Mesodermal cell (in vitro differentiated cells): Measurements from ENCODE around the gene NPPB.

Experiments
- H3K27ac ChIP-seq: 2 replicates; pipeline ENCODE4 v1.7.0; 2013; ENCODE audit warnings: mild to moderate bottlenecking, low read depth, low read length, moderate library complexity; ENCODE audit not compliant: severe bottlenecking
- H3K36me3 ChIP-seq: 2 replicates; pipeline ENCODE4 v1.7.1; 2013; ENCODE audit warnings: mild to moderate bottlenecking, low read length, moderate library complexity; ENCODE audit not compliant: control insufficient read depth, insufficient read depth
- H3K4me1 ChIP-seq: one replicate; pipeline ENCODE4 v1.7.1; 2013; ENCODE audit warnings: mild to moderate bottlenecking, low read length; ENCODE audit not compliant: insufficient read depth, control insufficient read depth, poor library complexity, severe bottlenecking
- H3K4me3 ChIP-seq: 2 replicates; pipeline ENCODE4 v1.7.0; 2013; ENCODE audit warnings: low read length, control low read depth, mild to moderate bottlenecking; ENCODE audit not compliant: insufficient read depth, poor library complexity, severe bottlenecking; ENCODE audit errors: extremely low read depth
- H3K9me3 ChIP-seq: 2 replicates; pipeline ENCODE4 v1.7.1; 2013; ENCODE audit warnings: mild to moderate bottlenecking, low read length, moderate library complexity; ENCODE audit not compliant: control insufficient read depth
- WGBS, 2 experiments: methylation state at CpG; one replicate each; pipeline ENCODE4 v1.1.5; 2013; ENCODE audit warnings: missing lambda C conversion rate in 2 of 2; ENCODE audit not compliant: insufficient coverage in 2 of 2; 5-methylcytosine and 5-hydroxymethylcytosine counted together

NPPB gene

GRCh38 chr1:11880911-11881748, 22.4 kb upstream of the NPPB start:
- H3K36me3 ChIP-seq, result no peaks in the 10 kb centered on the region
- H3K27ac ChIP-seq, result no peak overlapping the region
- H3K9me3 ChIP-seq, result no peaks in the 10 kb centered on the region
- WGBS, 2 experiments, result 78 to 86% methylated on average over 5 to 8 of the region's 10 CpGs
- peaks cover 4% of the 10 kb centered on the region for H3K4me1 ChIP-seq
- H3K4me3 ChIP-seq, result no peak overlapping the region

- Histone ChIP-seq H3K27ac (no peak overlapping the region), H3K9me3 (no peaks in the 10 kb centered on the region), H3K36me3 (no peaks in the 10 kb centered on the region), H3K4me3 (no peak overlapping the region), H3K4me1 (peaks cover 4% of the 10 kb centered on the region)
- 78 to 92% methylated on average over 9 to 10 of the region's 12 CpGs for WGBS, 2 experiments
Observed at GRCh38 chr1:11880181-11880575, 21.4 kb upstream of the NPPB start.

- 89 to 90% methylated on average over 21 to 25 of the region's 28 CpGs for WGBS, 2 experiments
- H3K36me3 ChIP-seq, result no peaks in the 10 kb centered on the region
- no peak overlapping the region for H3K27ac ChIP-seq
- no peaks in the 10 kb centered on the region for H3K9me3 ChIP-seq
- H3K4me3 ChIP-seq, result no peak overlapping the region
- peaks cover 4% of the 10 kb centered on the region for H3K4me1 ChIP-seq
Observed at GRCh38 chr1:11879311-11880180, 20.8 kb upstream of the NPPB start.

- H3K36me3 ChIP-seq, result no peaks in the 10 kb centered on the region
- H3K4me3 ChIP-seq, result no peak overlapping the region
- WGBS, 2 experiments, result 86 to 87% methylated on average over 6 of the region's 6 CpGs
- H3K9me3 ChIP-seq, result no peaks in the 10 kb centered on the region
- H3K4me1 ChIP-seq, result peaks cover 4% of the 10 kb centered on the region
- no peak overlapping the region for H3K27ac ChIP-seq
Observed at GRCh38 chr1:11878891-11879190, 20.1 kb upstream of the NPPB start.

GRCh38 chr1:11878081-11878890, 19.5 kb upstream of the NPPB start:
- H3K9me3 ChIP-seq, result no peaks in the 10 kb centered on the region
- no peak overlapping the region for H3K4me3 ChIP-seq
- WGBS, 2 experiments, result 91 to 94% methylated on average over 31 of the region's 31 CpGs
- H3K27ac ChIP-seq, result no peak overlapping the region
- H3K4me1 ChIP-seq, result peaks cover 4% of the 10 kb centered on the region
- H3K36me3 ChIP-seq, result no peaks in the 10 kb centered on the region

GRCh38 chr1:11877074-11877473, 18.3 kb upstream of the NPPB start:
- Histone ChIP-seq H3K4me3 (no peak overlapping the region), H3K36me3 (no peaks in the 10 kb centered on the region), H3K9me3 (no peaks in the 10 kb centered on the region), H3K4me1 (no peaks in the 10 kb centered on the region), H3K27ac (no peak overlapping the region)
- 63% methylated on average over 3 of the region's 6 CpGs; no CpG with 5 or more reads in 1 of the 2 experiments for WGBS, 2 experiments

- no peak overlapping the region for H3K27ac ChIP-seq
- WGBS, 2 experiments, result 84 to 89% methylated on average over 8 to 10 of the region's 10 CpGs
- no peaks in the 10 kb centered on the region for H3K9me3 ChIP-seq
- no peak overlapping the region for H3K4me3 ChIP-seq
- H3K4me1 ChIP-seq, result no peaks in the 10 kb centered on the region
- no peaks in the 10 kb centered on the region for H3K36me3 ChIP-seq
Observed at GRCh38 chr1:11875094-11875493, 16.3 kb upstream of the NPPB start.

DNA sequence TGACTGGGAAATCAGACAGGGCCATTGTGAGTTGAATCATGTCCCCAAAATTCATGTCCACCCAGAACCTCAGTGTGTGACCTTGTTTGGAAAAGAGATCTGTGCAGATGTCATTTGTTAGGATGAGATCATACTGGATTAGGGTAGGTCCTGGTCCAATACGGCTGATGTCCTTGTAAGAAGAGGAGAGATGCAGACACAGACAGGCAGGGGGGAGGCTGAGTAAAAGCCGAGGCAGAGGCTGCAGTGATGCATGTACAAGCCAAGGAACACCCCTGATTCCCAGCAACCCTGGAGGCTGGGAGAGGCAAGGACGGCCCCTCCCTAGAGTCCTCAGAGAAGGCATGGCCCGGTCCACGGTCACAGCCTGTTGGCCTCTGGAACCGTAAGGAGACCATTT, 15.9 kb upstream of the NPPB start:
- H3K4me1 ChIP-seq, result no peaks in the 10 kb centered on the region
- whole genome bisulfite sequencing, 2 experiments, result 76 to 81% methylated on average over 6 of the region's 6 CpGs
- no peak overlapping the region for H3K4me3 ChIP-seq
- H3K9me3 ChIP-seq, result no peaks in the 10 kb centered on the region
- H3K27ac ChIP-seq, result no peak overlapping the region
- H3K36me3 ChIP-seq, result no peaks in the 10 kb centered on the region

DNA sequence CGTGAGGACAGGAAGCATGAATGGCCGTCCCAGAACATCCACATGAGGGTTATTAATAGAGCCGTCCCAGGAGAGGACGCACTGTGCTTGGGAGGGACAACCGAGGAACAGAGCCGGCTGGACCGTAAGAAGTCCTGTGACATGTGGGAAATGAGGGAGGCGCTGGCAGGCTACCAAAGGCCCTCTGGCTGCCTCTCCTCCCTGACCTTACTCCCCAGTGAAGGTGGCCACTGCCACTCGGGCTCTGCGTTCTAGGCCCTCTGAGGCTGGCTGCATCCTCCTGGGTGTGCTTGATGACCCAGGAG, 15.5 kb upstream of the NPPB start:
- no peak overlapping the region for H3K27ac ChIP-seq
- H3K36me3 ChIP-seq, result no peaks in the 10 kb centered on the region
- WGBS, 2 experiments, result 73 to 88% methylated on average over 4 to 10 of the region's 10 CpGs
- no peaks in the 10 kb centered on the region for H3K4me1 ChIP-seq
- no peaks in the 10 kb centered on the region for H3K9me3 ChIP-seq
- H3K4me3 ChIP-seq, result no peak overlapping the region

GRCh38 chr1:11873395-11874257, 14.9 kb upstream of the NPPB start:
- Histone ChIP-seq H3K36me3 (no peaks in the 10 kb centered on the region), H3K4me1 (no peaks in the 10 kb centered on the region), H3K9me3 (no peaks in the 10 kb centered on the region), H3K27ac (no peak overlapping the region), H3K4me3 (no peak overlapping the region)
- 89 to 92% methylated on average over 10 to 12 of the region's 14 CpGs for WGBS, 2 experiments
